Spinal cord (tissue), 10 donors: ENCODE measurements around the gene B4GALNT2. TPM values are rescaled to one million over a fixed set of nuclear protein-coding genes. Genes with fewer than 3 reads are reported as not detected.

Experiments used
- DNase-seq, 6 donors: peaks; one replicate each; pipeline versions ENCODE4 v3.0.0 to v3.0.0-alpha.2; 2013 to 2015; ENCODE audit warnings: low spot score in 6 of 6, low read depth in 4 of 6
- H3K27ac ChIP-seq: one replicate; pipeline ENCODE4 v1.5.1; 2013; ENCODE audit warnings: low read depth, low read length, control low read depth
- H3K27me3 ChIP-seq: one replicate; pipeline ENCODE4 v1.6.1; 2013; ENCODE audit warnings: low read length; ENCODE audit not compliant: control insufficient read depth, insufficient read depth
- H3K36me3 ChIP-seq: one replicate; pipeline ENCODE4 v1.6.1; 2013; ENCODE audit warnings: low read length; ENCODE audit not compliant: control insufficient read depth, insufficient read depth
- H3K4me1 ChIP-seq: one replicate; pipeline ENCODE4 v1.6.1; 2013; ENCODE audit warnings: low read length; ENCODE audit not compliant: control insufficient read depth, insufficient read depth
- H3K4me3 ChIP-seq: one replicate; pipeline ENCODE4 v1.5.1; 2013; ENCODE audit warnings: low read depth, low read length, control low read depth
- H3K9me3 ChIP-seq: one replicate; pipeline ENCODE4 v1.6.1; 2013; ENCODE audit warnings: low read length; ENCODE audit not compliant: control insufficient read depth, insufficient read depth
- WGBS: methylation state at CpG from one replicate; pipeline ENCODE4 v1.1.5; 2013; ENCODE audit warnings: missing lambda C conversion rate; ENCODE audit not compliant: insufficient coverage; 5-methylcytosine and 5-hydroxymethylcytosine counted together
- polyA plus RNA-seq, 2 donors: library from polyadenylated mRNA; unstranded; fragments of 120-200 nt; gene quantifications; one replicate each; pipeline ENCODE4 v1.2.1, GENCODE V29; 2013; ENCODE audit not compliant: insufficient read length in 2 of 2
- total RNA-seq, 2 donors: library from RNA; depleted of rRNA in 1 of 2; stranded (reverse); fragments of 120-200 nt in 1 of 2; fragments of >200 nt in 1 of 2; gene quantifications; one replicate each; pipeline versions ENCODE4 v1.2.3 to v1.2.4, GENCODE V29; 2013 to 2014
- donor health status: healthy.

B4GALNT2 gene
- total and polyA plus RNA-seq, 4 donors, result under 0.01 to 0.33 (median 0.33) TPM; not detected in 1

GRCh38 chr17:49214676-49215360, 82.2 kb downstream of the B4GALNT2 start:
- peaks cover 19% of the 10 kb centered on the region for H3K27me3 ChIP-seq
- peaks cover 14% of the 10 kb centered on the region for H3K4me1 ChIP-seq
- no peaks in the 10 kb centered on the region for H3K36me3 ChIP-seq
- no peak overlapping the region for H3K4me3 ChIP-seq
- peak in 2 of 6 donors; percentile 35 to 55 for DNase-seq
- WGBS, result 86% methylated on average over 5 of the region's 12 CpGs
- H3K27ac ChIP-seq, result no peak overlapping the region
- H3K9me3 ChIP-seq, result no peaks in the 10 kb centered on the region

- no peaks in the 10 kb centered on the region for H3K36me3 ChIP-seq
- peaks cover 21% of the 10 kb centered on the region for H3K27me3 ChIP-seq
- WGBS, result 86% methylated on average over 13 of the region's 13 CpGs
- H3K9me3 ChIP-seq, result no peaks in the 10 kb centered on the region
- H3K4me1 ChIP-seq, result peaks cover 10% of the 10 kb centered on the region
- DNase-seq, result no peak
- no peak overlapping the region for H3K27ac ChIP-seq
- no peak overlapping the region for H3K4me3 ChIP-seq
Observed at GRCh38 chr17:49216482-49216881, 83.9 kb downstream of the B4GALNT2 start.

GRCh38 chr17:49216953-49217650, 84.5 kb downstream of the B4GALNT2 start:
- H3K9me3 ChIP-seq, result no peaks in the 10 kb centered on the region
- no peak for DNase-seq
- H3K4me3 ChIP-seq, result no peak overlapping the region
- peaks cover 28% of the 10 kb centered on the region for H3K27me3 ChIP-seq
- peaks cover 10% of the 10 kb centered on the region for H3K4me1 ChIP-seq
- H3K27ac ChIP-seq, result no peak overlapping the region
- no peaks in the 10 kb centered on the region for H3K36me3 ChIP-seq
- 94% methylated on average over 3 of the region's 11 CpGs for WGBS

GRCh38 chr17:49217651-49218413, 85.3 kb downstream of the B4GALNT2 start:
- no peak overlapping the region for H3K27ac ChIP-seq
- H3K27me3 ChIP-seq, result peaks cover 35% of the 10 kb centered on the region
- H3K9me3 ChIP-seq, result no peaks in the 10 kb centered on the region
- H3K4me3 ChIP-seq, result no peak overlapping the region
- no peak for DNase-seq
- no peaks in the 10 kb centered on the region for H3K36me3 ChIP-seq
- WGBS, result 55% methylated on average over 9 of the region's 17 CpGs
- H3K4me1 ChIP-seq, result peaks cover 10% of the 10 kb centered on the region

- no peaks in the 10 kb centered on the region for H3K9me3 ChIP-seq
- WGBS, result 39% methylated on average over 29 of the region's 37 CpGs
- H3K27ac ChIP-seq, result no peak overlapping the region
- peaks cover 49% of the 10 kb centered on the region for H3K27me3 ChIP-seq
- peaks cover 18% of the 10 kb centered on the region for H3K4me1 ChIP-seq
- no peak for DNase-seq
- H3K36me3 ChIP-seq, result no peaks in the 10 kb centered on the region
- no peak overlapping the region for H3K4me3 ChIP-seq
Observed at GRCh38 chr17:49218941-49219913, 86.7 kb downstream of the B4GALNT2 start.

GRCh38 chr17:49219987-49220386, 87.4 kb downstream of the B4GALNT2 start:
- 72% methylated on average over 15 of the region's 15 CpGs for WGBS

GRCh38 chr17:49223168-49223516, 90.6 kb downstream of the B4GALNT2 start:
- peaks cover 20% of the 10 kb centered on the region for H3K4me1 ChIP-seq
- no peaks in the 10 kb centered on the region for H3K36me3 ChIP-seq
- 0% methylated on average over 4 of the region's 9 CpGs for whole genome bisulfite sequencing
- peaks cover 85% of the 10 kb centered on the region for H3K27me3 ChIP-seq
- H3K27ac ChIP-seq, result no peak overlapping the region
- no peaks in the 10 kb centered on the region for H3K9me3 ChIP-seq
- H3K4me3 ChIP-seq, result no peak overlapping the region
- DNase-seq, result no peak

More at GRCh38 chr17:49219987-49220386, 87.4 kb downstream of the B4GALNT2 start:
- H3K4me1 ChIP-seq, result peaks cover 24% of the 10 kb centered on the region
- DNase-seq, result no peak
- no peak overlapping the region for H3K4me3 ChIP-seq
- H3K9me3 ChIP-seq, result no peaks in the 10 kb centered on the region
- no peak overlapping the region for H3K27ac ChIP-seq
- no peaks in the 10 kb centered on the region for H3K36me3 ChIP-seq
- H3K27me3 ChIP-seq, result peaks cover 56% of the 10 kb centered on the region

- Histone ChIP-seq H3K4me1 (peaks cover 20% of the 10 kb centered on the region), H3K4me3 (no peak overlapping the region), H3K9me3 (no peaks in the 10 kb centered on the region), H3K27me3 (peaks cover 85% of the 10 kb centered on the region), H3K36me3 (no peaks in the 10 kb centered on the region), H3K27ac (no peak overlapping the region)
- DNase-seq, result peak in 2 of 6 donors; percentile 37 to 43
- WGBS, result 1% methylated on average over 22 of the region's 31 CpGs
Observed at GRCh38 chr17:49223517-49224197, 91.1 kb downstream of the B4GALNT2 start.
